DLD1 (cell line): ENCODE results near the gene MAPKAP1.

ENCODE experiments used
- in situ Hi-C: cut with HindIII; loops from 2 replicates; pipeline ENCODE4 v1.10.0; 2017; ENCODE audit warnings: low sequenced_read_pairs

MAPKAP1 gene

GRCh38 chr9:125399165-125399564, 307.8 kb downstream of the MAPKAP1 start:
- in situ Hi-C loops, result no loop called here

- in situ Hi-C loops, result no loop called here
Measured at GRCh38 chr9:125398243-125398642, 308.8 kb downstream of the MAPKAP1 start.

GRCh38 chr9:125397736-125398135, 309.3 kb downstream of the MAPKAP1 start:
- in situ Hi-C loops, result no loop called here

- in situ Hi-C loops, result no loop called here
Measured at GRCh38 chr9:125396799-125397198, 310.2 kb downstream of the MAPKAP1 start.

- in situ Hi-C loops, result no loop called here
Measured at GRCh38 chr9:125393426-125393825, 313.6 kb downstream of the MAPKAP1 start.

GRCh38 chr9:125391704-125392103, 315.3 kb downstream of the MAPKAP1 start:
- in situ Hi-C loops, result no loop called here

- in situ Hi-C loops, result no loop called here
Measured at GRCh38 chr9:125388978-125389377, 318.0 kb downstream of the MAPKAP1 start.

GRCh38 chr9:125387861-125388524, 319.0 kb downstream of the MAPKAP1 start:
- in situ Hi-C loops, result no loop called here
